ENCODE data around the gene IGFL1.
"Not testable (repeated sequence)": the region's sequence is repeated elsewhere in the genome, so short reads cannot be mapped to it uniquely, and the experiment has no call there.

Gene IGFL1

GRCh38 chr19:46273931-46274330 is 44.4 kb downstream of the IGFL1 start:
- not testable (repeated sequence) for DNase-seq

- no peak for DNase-seq
Measured at GRCh38 chr19:46279177-46279576, 49.6 kb downstream of the IGFL1 start.

All from DMS79 treated with DMSO at 0.1 percent for 48 hours (cell line).